KOPT-K1 (cell line): ENCODE results near the gene NT5C1B.

ENCODE experiments used
- H3K27ac ChIP-seq: fragments of 200-600 bp; sonication (generic); 2 replicates; pipeline ENCODE4 v1.5.1; 2016; ENCODE audit warnings: antibody characterized with exemption, mild to moderate bottlenecking, low read depth, low read length; ENCODE audit not compliant: poor library complexity, severe bottlenecking
- H3K36me3 ChIP-seq: fragments of 200-600 bp; sonication (generic); 2 replicates; pipeline ENCODE4 v1.5.1; 2017; ENCODE audit warnings: antibody characterized with exemption, mild to moderate bottlenecking, low read length, moderate library complexity; ENCODE audit not compliant: insufficient read depth
- H3K9me3 ChIP-seq: fragments of 200-600 bp; sonication (generic); 2 replicates; pipeline ENCODE4 v1.5.1; 2017; ENCODE audit warnings: antibody characterized with exemption, low read length, mild to moderate bottlenecking; ENCODE audit not compliant: insufficient read depth, poor library complexity, severe bottlenecking

Gene NT5C1B

DNA sequence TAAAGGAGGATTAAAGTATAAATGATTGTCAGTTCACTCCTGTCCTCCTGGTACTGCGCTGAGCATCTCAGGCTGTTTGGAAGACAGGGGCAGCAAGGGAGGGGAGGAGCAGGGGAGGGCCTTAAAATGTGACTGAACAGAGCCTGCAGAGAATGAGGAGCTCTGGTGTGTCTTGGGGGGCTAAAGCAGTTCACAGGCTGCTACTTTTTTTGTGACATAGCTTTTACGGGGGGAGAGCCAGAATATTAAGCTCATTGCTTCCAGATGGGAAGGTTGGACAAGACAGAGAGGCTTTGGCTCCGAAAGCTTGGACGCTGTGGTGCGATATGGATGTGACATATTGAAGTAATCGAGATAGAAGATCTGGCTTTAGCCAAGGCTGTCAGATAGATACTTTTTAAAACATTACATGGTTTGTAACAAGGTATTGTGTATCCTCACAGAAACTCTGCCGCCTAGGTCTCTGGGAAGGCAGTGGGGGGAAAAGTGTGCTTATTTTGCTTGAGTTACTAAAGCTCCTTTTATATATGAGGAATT is 69.4 kb downstream of the NT5C1B start:
- Histone ChIP-seq H3K9me3 (no peaks in the 10 kb centered on the region), H3K27ac (no peak overlapping the region), H3K36me3 (no peaks in the 10 kb centered on the region)

DNA sequence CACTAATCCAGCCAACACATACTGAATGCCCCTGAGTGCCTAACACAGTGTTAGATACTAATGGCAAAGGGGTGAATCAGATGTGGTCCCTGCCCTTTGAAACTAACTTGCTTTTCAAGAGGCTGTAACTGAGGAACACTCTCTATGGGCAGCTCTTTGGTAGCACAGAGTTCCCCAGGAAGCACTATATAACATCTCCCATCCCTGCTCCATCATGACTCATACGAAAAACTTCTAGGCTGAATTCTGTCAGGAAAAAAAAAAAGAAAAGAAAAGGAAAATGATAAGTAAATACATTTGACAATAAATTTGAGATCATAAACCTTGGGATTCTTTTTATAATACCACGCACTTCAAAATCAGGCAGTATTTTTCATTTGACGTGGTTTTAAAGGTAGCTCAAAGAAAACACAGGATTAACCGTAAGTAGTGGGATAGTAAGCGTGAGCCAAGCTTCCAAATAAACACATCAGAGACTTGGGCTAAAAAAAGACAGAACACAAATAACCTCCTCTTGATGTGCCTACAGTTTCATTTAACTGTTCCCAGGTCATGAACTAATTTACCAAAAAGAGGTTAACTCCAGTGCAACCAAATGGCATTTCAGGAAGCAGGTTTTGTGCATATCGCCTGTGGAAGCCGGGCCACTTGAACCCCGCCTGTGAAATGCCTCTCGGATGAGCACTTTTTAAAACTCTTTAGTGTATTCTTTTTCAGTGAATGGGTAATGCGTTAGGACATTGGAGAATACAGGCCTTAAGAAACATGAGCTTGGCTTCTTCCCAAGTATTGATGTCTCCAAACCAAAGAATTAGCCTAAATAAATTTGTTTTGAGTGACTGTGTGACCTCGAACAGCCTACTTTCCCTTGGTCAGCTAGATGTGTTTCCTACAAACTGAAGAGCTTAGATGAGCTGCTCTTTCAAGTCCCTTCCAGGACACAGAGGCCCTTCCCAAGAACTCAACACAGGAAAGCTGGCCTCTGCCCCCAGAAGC is 71.0 kb downstream of the NT5C1B start:
- Histone ChIP-seq H3K27ac (no peak overlapping the region), H3K36me3 (no peaks in the 10 kb centered on the region), H3K9me3 (no peaks in the 10 kb centered on the region)

DNA sequence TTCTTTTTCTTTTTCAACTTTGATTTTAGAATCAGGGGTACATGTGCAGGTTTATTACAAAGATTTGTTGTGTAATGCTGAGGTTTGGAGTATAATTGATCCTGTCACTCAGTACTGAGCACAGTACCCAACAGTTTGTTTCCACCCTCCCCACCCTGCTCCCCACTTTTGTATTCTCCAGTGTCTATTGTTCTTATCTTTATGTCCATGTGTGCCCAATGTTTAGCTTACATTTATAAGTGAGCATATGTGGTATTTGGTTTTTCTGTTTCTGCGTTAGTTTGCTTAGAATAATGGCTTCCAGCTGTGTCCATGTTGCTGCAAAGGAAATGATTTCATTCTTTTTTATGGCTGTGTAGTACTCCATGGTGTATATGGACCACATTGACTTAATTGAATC is 72.0 kb downstream of the NT5C1B start:
- no peaks in the 10 kb centered on the region for H3K9me3 ChIP-seq
- no peaks in the 10 kb centered on the region for H3K36me3 ChIP-seq
- H3K27ac ChIP-seq = no peak overlapping the region

- no peaks in the 10 kb centered on the region for H3K9me3 ChIP-seq
- no peaks in the 10 kb centered on the region for H3K36me3 ChIP-seq
- no peak overlapping the region for H3K27ac ChIP-seq
Observed at GRCh38 chr2:18516112-18516511, 73.3 kb downstream of the NT5C1B start.

DNA sequence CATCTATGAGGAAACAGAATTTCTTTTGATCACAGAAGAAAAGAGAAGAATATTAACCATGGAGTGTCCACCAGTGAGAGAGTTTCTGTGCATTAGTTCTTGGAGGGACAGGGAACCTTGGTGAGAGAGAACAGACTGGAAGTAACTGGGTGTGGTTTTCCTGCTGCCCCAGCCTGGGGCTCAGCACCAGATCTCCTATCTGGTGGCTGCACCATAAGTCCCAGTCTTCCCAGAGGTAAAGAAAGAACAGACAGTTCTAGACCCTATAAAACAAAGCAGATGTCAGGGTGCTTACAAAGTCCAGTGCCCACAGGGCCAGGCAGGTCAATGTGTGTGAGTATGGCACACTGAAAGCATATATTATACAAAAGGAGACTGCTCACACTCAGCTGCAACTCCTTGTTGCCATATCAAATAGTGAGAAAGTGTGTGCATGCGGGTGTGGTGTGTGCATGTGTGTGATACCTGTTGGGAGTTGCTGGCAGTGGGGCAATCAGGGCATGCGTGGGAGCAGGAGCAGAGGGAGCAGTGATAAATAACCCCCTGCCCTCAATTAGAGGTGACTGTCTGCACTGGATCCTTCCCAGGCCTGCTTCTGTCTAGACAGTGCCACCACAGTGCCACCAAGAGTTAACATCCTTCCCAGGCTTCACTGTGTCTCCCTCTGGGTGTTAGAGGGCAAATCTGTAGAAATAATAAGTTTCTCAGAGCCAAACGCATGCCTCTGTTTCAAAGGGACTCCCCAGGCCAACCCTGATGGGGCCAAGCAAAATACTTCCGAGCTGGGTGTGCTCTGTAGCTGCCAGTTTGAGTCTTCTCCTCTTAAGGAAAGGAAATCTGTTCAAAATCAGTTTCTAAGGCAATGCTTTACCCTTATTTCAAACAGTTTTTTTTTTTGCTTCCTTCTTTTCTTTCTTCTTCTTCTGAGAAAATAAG is 74.6 kb downstream of the NT5C1B start:
- Histone ChIP-seq H3K27ac (no peak overlapping the region), H3K9me3 (no peaks in the 10 kb centered on the region), H3K36me3 (no peaks in the 10 kb centered on the region)
